Right lobe of liver (tissue), 4 donors: ENCODE results near the gene ZC3H12C.

Experiments
- POLR2A ChIP-seq: fragments of 450-650 bp; IDR thresholded peaks from one replicate; pipeline ENCODE4 v1.6.1; 2017; ENCODE audit warnings: antibody characterized with exemption, mild to moderate bottlenecking
- TF ChIP-seq, protein P1 (sequence below), 4 donors: fragments of 200-600 bp in 3 of 4; fragments of 450-650 bp in 1 of 4; IDR thresholded peaks; one replicate each; pipeline versions ENCODE4 v1.5.1 to v1.8.0; 2016 to 2022; ENCODE audit warnings: antibody characterized with exemption in 4 of 4, mild to moderate bottlenecking in 2 of 4
- donor health status: DM: no; HTN: no; CAD: no.
- donor health status: DM: no; HTN: no; CAD: no.
- donor health status: DM: no; HTN: yes; CAD: no.

- TF ChIP-seq POLR2A: no peak
- TF ChIP-seq, protein P1, sequence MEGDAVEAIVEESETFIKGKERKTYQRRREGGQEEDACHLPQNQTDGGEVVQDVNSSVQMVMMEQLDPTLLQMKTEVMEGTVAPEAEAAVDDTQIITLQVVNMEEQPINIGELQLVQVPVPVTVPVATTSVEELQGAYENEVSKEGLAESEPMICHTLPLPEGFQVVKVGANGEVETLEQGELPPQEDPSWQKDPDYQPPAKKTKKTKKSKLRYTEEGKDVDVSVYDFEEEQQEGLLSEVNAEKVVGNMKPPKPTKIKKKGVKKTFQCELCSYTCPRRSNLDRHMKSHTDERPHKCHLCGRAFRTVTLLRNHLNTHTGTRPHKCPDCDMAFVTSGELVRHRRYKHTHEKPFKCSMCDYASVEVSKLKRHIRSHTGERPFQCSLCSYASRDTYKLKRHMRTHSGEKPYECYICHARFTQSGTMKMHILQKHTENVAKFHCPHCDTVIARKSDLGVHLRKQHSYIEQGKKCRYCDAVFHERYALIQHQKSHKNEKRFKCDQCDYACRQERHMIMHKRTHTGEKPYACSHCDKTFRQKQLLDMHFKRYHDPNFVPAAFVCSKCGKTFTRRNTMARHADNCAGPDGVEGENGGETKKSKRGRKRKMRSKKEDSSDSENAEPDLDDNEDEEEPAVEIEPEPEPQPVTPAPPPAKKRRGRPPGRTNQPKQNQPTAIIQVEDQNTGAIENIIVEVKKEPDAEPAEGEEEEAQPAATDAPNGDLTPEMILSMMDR (IDR thresholded peaks at IDR 0.05): no peak
Observed at GRCh38 chr11:110113505-110113904, 20.3 kb downstream of the ZC3H12C start.
